ENCODE results near the gene PACS2. TPM values are rescaled to one million over a fixed set of nuclear protein-coding genes. Genes with fewer than 3 reads are reported as not detected.
A peak's percentile ranks its signal among the peaks of the same experiment; 100 is the strongest.

Gene PACS2
- total RNA-seq, 3 donors from 2014 or later = 46.0 to 70.9 (median 67.8) TPM

DNA sequence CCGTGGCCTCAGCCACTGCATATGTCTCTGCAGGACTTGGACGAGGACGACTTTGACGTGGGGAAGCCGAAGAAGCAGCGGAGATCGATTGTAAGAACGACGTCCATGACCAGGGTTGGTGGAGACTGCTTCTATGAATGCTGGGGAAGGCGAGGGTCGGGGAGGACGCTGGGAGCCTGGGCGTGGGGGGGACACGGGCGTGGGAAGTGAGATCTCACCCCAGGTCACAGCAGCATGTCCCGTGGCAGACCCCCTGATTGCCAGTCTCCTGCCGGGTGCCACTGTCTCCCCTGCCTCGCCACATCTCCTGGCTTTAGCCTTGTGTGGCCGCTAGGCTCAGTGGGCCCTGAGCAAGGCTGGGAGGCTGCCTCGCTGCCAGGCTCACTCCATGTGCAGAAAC lies 53.9 kb downstream of the PACS2 start:
- no peak for DNase-seq (ENCODE audit: low spot score in 2 of 2)
- intact Hi-C loops (cut with DNase I; ENCODE audit: low total_unique reads) = no loop called here
- no peak overlapping the region for H3K4me3 ChIP-seq
- no peak overlapping the region for H3K27ac ChIP-seq
- H3K4me1 ChIP-seq = no peaks in the 10 kb centered on the region
- H3K27me3 ChIP-seq = no peaks in the 10 kb centered on the region
- H3K9me3 ChIP-seq = no peaks in the 10 kb centered on the region
- no peaks in the 10 kb centered on the region for H3K36me3 ChIP-seq
- TF ChIP-seq POLR2AphosphoS5 (IDR thresholded peaks at IDR 0.05) (no peak), POLR2A (IDR thresholded peaks at IDR 0.05) (no peak)
- TF ChIP-seq, protein P1, sequence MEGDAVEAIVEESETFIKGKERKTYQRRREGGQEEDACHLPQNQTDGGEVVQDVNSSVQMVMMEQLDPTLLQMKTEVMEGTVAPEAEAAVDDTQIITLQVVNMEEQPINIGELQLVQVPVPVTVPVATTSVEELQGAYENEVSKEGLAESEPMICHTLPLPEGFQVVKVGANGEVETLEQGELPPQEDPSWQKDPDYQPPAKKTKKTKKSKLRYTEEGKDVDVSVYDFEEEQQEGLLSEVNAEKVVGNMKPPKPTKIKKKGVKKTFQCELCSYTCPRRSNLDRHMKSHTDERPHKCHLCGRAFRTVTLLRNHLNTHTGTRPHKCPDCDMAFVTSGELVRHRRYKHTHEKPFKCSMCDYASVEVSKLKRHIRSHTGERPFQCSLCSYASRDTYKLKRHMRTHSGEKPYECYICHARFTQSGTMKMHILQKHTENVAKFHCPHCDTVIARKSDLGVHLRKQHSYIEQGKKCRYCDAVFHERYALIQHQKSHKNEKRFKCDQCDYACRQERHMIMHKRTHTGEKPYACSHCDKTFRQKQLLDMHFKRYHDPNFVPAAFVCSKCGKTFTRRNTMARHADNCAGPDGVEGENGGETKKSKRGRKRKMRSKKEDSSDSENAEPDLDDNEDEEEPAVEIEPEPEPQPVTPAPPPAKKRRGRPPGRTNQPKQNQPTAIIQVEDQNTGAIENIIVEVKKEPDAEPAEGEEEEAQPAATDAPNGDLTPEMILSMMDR (IDR thresholded peaks at IDR 0.05) = no peak

DNA sequence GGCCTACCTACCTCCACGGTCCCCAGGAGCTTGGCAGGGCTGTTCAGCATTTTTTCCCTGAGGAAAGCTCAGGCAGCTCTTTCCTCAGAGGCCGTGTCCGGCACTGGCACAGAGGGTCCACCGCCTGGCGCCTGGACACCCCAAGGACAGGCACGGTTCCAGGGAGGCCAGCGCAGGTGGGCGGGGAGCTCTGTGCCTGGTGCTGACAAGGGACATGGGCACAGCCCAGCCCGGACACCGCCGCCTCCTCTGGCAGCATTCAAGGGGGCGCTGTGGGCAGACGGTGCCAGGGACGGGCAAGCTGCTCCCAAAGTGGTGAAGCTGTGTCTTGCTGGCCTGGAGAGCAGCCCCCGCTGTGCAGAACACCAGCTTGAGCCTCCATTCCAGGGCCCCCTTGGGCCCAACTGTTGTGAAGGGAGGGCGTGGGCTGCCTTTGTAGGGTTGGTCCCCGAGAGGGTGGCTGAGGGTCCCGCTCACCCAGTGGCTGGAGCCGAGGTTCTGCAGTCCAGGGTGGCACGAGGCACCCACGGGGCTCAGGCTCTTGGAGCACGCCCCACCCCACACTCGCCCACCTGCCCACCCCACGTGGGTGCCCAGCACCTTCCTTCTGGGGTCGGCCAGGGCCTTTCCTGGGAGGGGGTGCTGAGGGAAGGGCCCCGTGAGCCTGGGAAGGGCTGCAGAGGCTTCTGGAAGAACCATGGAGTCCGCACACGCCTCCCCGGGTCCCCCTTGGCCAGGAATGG lies 54.5 kb downstream of the PACS2 start:
- Histone ChIP-seq H3K9me3 (no peaks in the 10 kb centered on the region), H3K4me3 (no peak overlapping the region), H3K27ac (no peak overlapping the region), H3K27me3 (no peaks in the 10 kb centered on the region), H3K36me3 (no peaks in the 10 kb centered on the region), H3K4me1 (no peaks in the 10 kb centered on the region)
- intact Hi-C loops (cut with DNase I; ENCODE audit: low total_unique reads) = no loop called here
- DNase-seq (ENCODE audit: low spot score in 2 of 2) = no peak
- no peak for TF ChIP-seq POLR2AphosphoS5 (IDR thresholded peaks at IDR 0.05)
- TF ChIP-seq, protein P1 (IDR thresholded peaks at IDR 0.05) = no peak
- TF ChIP-seq POLR2A (IDR thresholded peaks at IDR 0.05) = no peak

DNA sequence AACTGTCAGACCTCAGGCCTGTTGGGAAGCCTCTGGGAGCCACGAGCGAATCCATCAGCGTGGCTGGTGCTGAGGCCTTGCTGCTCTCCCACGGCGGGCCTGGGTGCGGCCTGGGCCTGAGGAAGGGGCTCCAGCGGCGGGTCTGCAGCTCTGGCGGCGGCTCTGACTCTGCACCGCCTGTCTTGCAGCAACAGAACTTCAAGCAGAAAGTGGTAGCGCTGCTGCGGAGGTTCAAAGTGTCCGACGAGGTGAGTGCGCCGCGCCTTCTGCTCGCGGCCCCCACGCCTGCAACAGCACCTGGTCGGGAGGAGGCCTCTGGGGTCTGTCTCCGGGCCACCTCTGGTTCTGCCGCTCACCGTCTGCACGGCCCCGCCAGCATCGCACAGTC lies 55.1 kb downstream of the PACS2 start:
- Histone ChIP-seq H3K27me3 (no peaks in the 10 kb centered on the region), H3K4me1 (no peaks in the 10 kb centered on the region), H3K36me3 (no peaks in the 10 kb centered on the region), H3K4me3 (no peak overlapping the region), H3K27ac (no peak overlapping the region), H3K9me3 (no peaks in the 10 kb centered on the region)
- TF ChIP-seq POLR2AphosphoS5 (IDR thresholded peaks at IDR 0.05) (no peak), POLR2A (IDR thresholded peaks at IDR 0.05) (no peak)
- TF ChIP-seq, protein P1 (IDR thresholded peaks at IDR 0.05) = no peak
- DNase-seq (ENCODE audit: low spot score in 2 of 2) = no peak
- intact Hi-C loops (cut with DNase I; ENCODE audit: low total_unique reads) = no loop called here

DNA sequence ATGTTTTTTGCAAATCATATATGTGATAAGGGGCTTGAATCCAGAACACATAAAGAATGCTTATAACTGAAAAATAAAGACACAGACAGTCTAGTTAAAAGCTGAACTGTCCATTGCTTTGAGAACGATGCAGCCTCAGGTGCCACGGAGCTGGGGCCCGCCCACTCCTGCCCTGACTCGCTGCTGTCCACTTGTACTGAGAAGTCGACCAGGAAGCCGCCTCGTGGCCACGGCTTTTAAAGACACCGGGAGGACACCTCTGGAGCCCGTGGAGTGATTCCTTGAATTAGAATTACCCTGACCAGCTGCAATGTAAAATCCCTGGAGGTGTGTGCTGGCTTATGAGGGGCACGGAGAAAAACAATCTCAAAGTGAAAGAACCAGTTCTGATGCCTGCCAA lies 59.8 kb downstream of the PACS2 start:
- Histone ChIP-seq H3K36me3 (no peaks in the 10 kb centered on the region), H3K27ac (no peak overlapping the region), H3K9me3 (no peaks in the 10 kb centered on the region), H3K4me1 (no peaks in the 10 kb centered on the region), H3K4me3 (no peak overlapping the region), H3K27me3 (no peaks in the 10 kb centered on the region)
- intact Hi-C loops (cut with DNase I; ENCODE audit: low total_unique reads) = no loop called here
- peak in 1 of 2 donors; percentile 41 for DNase-seq (ENCODE audit: low spot score in 2 of 2)
- TF ChIP-seq, protein P1 (IDR thresholded peaks at IDR 0.05) = peak in 2 of 3 donors; percentile 10 to 34
- no peak for TF ChIP-seq POLR2AphosphoS5 (IDR thresholded peaks at IDR 0.05)

DNA sequence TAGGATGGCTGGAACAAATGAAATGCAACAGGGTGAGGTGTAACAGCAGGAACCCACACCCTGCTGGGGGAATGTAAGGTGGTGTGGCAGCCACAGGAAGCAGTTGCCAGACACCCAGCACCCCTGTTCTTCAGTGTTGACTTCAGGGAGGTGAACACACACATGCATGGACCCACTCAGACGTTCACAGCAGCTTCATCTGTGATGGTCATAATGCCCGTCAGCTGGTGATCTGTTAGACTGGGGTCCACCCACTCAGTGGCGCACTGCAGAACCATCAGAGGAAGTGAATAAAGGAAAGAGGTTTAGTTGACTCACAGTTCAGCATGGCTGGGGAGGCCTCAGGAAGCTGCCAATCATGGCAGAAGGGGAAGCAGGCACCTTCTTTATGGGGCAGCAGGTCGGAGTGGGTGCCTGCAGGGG lies 61.1 kb downstream of the PACS2 start:
- no peaks in the 10 kb centered on the region for H3K36me3 ChIP-seq
- intact Hi-C loops (cut with DNase I; ENCODE audit: low total_unique reads) = no loop called here

More for the DNA sequence above, 61.1 kb downstream of the PACS2 start:
- Histone ChIP-seq H3K4me1 (no peaks in the 10 kb centered on the region), H3K27ac (no peak overlapping the region), H3K4me3 (no peak overlapping the region), H3K27me3 (no peaks in the 10 kb centered on the region), H3K9me3 (no peaks in the 10 kb centered on the region)
- TF ChIP-seq POLR2AphosphoS5 (IDR thresholded peaks at IDR 0.05) = no peak
- TF ChIP-seq, protein P1 (IDR thresholded peaks at IDR 0.05) = no peak
- TF ChIP-seq POLR2A (IDR thresholded peaks at IDR 0.05) = no peak
- no peak for DNase-seq (ENCODE audit: low spot score in 2 of 2)

Data from breast epithelium (tissue), 4 donors.